ENCODE measurements around the gene MSX1. TPM values are rescaled to one million over a fixed set of nuclear protein-coding genes. Genes with fewer than 3 reads are reported as not detected.

Gene MSX1
- total and polyA plus RNA-seq, 2 of the 13 experiments (the other 11 are each of a cell fraction or from before 2014, with no cell fraction given) = 12.1 to 14.9 TPM

- no TSS peak for BruUV-seq (replicated peaks)
- in situ Hi-C loops (cut with HindIII; ENCODE audit: extremely low pct_ligation_motif_present, low pct_unique_long_range_greater_than_20kb) = no loop called here
- Histone ChIP-seq H4K20me1 (ENCODE audit: insufficient read depth, low read length) (no peaks in the 10 kb centered on the region), H3K36me3 (replicated peaks in 1 of 2; ENCODE audit: control insufficient read depth in 1 of 2, insufficient read depth in 2 of 2, low read length in 2 of 2) (no peaks in the 10 kb centered on the region), H3K4me3 (replicated peaks in 1 of 3; ENCODE audit: insufficient read depth in 1 of 3, low read depth in 2 of 3, low read length in 3 of 3) (no peak overlapping the region), H3K9ac (ENCODE audit: insufficient read depth, low read depth, low read length) (no peak overlapping the region), H3K4me2 (ENCODE audit: low read depth, low read length) (no peak overlapping the region), H3K9me3 (ENCODE audit: low read length) (no peaks in the 10 kb centered on the region), H3K4me1 (ENCODE audit: insufficient read depth, low read length) (no peaks in the 10 kb centered on the region), H2AFZ (ENCODE audit: low read length) (no peak overlapping the region), H3K27me3 (ENCODE audit: control insufficient read depth in 1 of 2, insufficient read depth in 2 of 2, low read length in 2 of 2) (peaks cover 0 to 12% of the 10 kb centered on the region in 2 experiments; a peak in 1 of 5 replicates), H3K27ac (ENCODE audit: extremely low read length, insufficient read depth, low read length) (no peak overlapping the region), H3K79me2 (ENCODE audit: insufficient read depth, low read length) (no peaks in the 10 kb centered on the region)
- ChIA-PET CTCF (ENCODE audit: low intra/inter-chr PET ratio, low total read pairs) (no interaction called here), POLR2A (no interaction called here)
- DNase-seq (ENCODE audit: low spot score) (no peak), FAIRE-seq (no peak), ATAC-seq (no peak)
- TF ChIP-seq ZSCAN5A (CRISPR knock-in tag; IDR thresholded peaks at IDR 0.05; ENCODE audit: borderline replicate concordance) = no peak
- TF ChIP-seq AHR (CRISPR knock-in tag; IDR thresholded peaks at IDR 0.05) = no peak
- TF ChIP-seq ZFYVE20 (CRISPR knock-in tag; IDR thresholded peaks at IDR 0.05; ENCODE audit: borderline replicate concordance, low read depth) = no peak
- TF ChIP-seq ZNF788 (CRISPR knock-in tag; IDR thresholded peaks at IDR 0.05; ENCODE audit: borderline replicate concordance) = no peak
- TF ChIP-seq ZNF331 (CRISPR knock-in tag; IDR thresholded peaks at IDR 0.05) = no peak
- no peak for TF ChIP-seq MTF1 (CRISPR knock-in tag; IDR thresholded peaks at IDR 0.05)
- no peak for TF ChIP-seq TCF12 (IDR thresholded peaks at IDR 0.05)
- TF ChIP-seq TCF12 (CRISPR knock-in tag; IDR thresholded peaks at IDR 0.05) = no peak
- TF ChIP-seq ZSCAN30 (CRISPR knock-in tag; IDR thresholded peaks at IDR 0.05) = no peak
- TF ChIP-seq ARNT (IDR thresholded peaks at IDR 0.05) = no peak
- no peak for TF ChIP-seq ZNF441 (CRISPR knock-in tag; IDR thresholded peaks at IDR 0.05; ENCODE audit: borderline replicate concordance)
- TF ChIP-seq NAIF1 (CRISPR knock-in tag; IDR thresholded peaks at IDR 0.05; ENCODE audit: borderline replicate concordance) = no peak
- TF ChIP-seq RORA (CRISPR knock-in tag; IDR thresholded peaks at IDR 0.05) = no peak
- no peak for TF ChIP-seq FOXA3 (CRISPR knock-in tag; IDR thresholded peaks at IDR 0.05)
- TF ChIP-seq ZBTB34 (CRISPR knock-in tag; IDR thresholded peaks at IDR 0.05) = no peak
- intact Hi-C loops (cut with micrococcal nuclease; ENCODE audit: unreplicated experiment) = no loop called here
- WGBS (ENCODE audit: low lambda C conversion rate) = 59% methylated on average over 3 of the region's 5 CpGs
These were observed 28.0 kb downstream of the MSX1 start for GRCh38 chr4:4887426-4887825.
